IMR-90 (cell line): Measurements from ENCODE around the gene MCRIP2.

Experiments used
- BHLHE40 ChIP-seq: fragments of 150-350 bp; IDR thresholded peaks from 2 replicates; pipeline ENCODE4 v1.6.1; 2016; ENCODE audit warnings: mild to moderate bottlenecking, low read depth, low read length
- CEBPB ChIP-seq: IDR thresholded peaks from 2 replicates; pipeline ENCODE4 v1.6.1; 2012; ENCODE audit warnings: low read depth, low read length, improper control_type of control experiment
- CTCF ChIP-seq: conservative IDR thresholded peaks from 2 replicates; pipeline ENCODE4 v1.5.1; 2012; ENCODE audit warnings: mild to moderate bottlenecking, low read depth, low read length, improper control_type of control experiment
- ELK1 ChIP-seq: fragments of 150-350 bp; IDR thresholded peaks from 2 replicates; pipeline ENCODE4 v1.6.1; 2016; ENCODE audit warnings: low read depth, mild to moderate bottlenecking, low read length, moderate library complexity, borderline replicate concordance
- POLR2A ChIP-seq: IDR thresholded peaks from 2 replicates; pipeline ENCODE4 v1.6.1; 2012; ENCODE audit warnings: mild to moderate bottlenecking, low read depth, low read length
- RAD21 ChIP-seq: IDR thresholded peaks from 2 replicates; pipeline ENCODE4 v1.6.1; 2012; ENCODE audit warnings: low read length, improper control_type of control experiment
- SMC3 ChIP-seq: fragments of 150-350 bp; IDR thresholded peaks from 2 replicates; pipeline ENCODE4 v1.6.1; 2016; ENCODE audit warnings: low read depth, mild to moderate bottlenecking, antibody characterized with exemption, low read length, moderate library complexity
- USF2 ChIP-seq: fragments of 150-350 bp; IDR thresholded peaks from 2 replicates; pipeline ENCODE4 v1.6.1; 2017; ENCODE audit warnings: mild to moderate bottlenecking, antibody characterized with exemption, low read length, low read depth

GRCh38 chr16:677316-678190 is 35.9 kb downstream of the MCRIP2 start:
- no peak for TF ChIP-seq CEBPB
- TF ChIP-seq RAD21: no peak
- no peak for TF ChIP-seq CTCF
- no peak for TF ChIP-seq POLR2A
- no peak for TF ChIP-seq ELK1
- no peak for TF ChIP-seq USF2
- TF ChIP-seq SMC3: no peak
- no peak for TF ChIP-seq BHLHE40
